B cell (primary cell): Measurements from ENCODE around the gene TNFRSF1A.

Experiments used
- EZH2 ChIP-seq: IDR thresholded peaks from 2 replicates; pipeline ENCODE4 v1.6.1; 2012; ENCODE audit warnings: borderline replicate concordance, low read depth, mild to moderate bottlenecking, moderate library complexity, low read length; ENCODE audit not compliant: insufficient read depth, poor library complexity, severe bottlenecking
- TF ChIP-seq, protein P1 (sequence below): fragments of 200-600 bp; IDR thresholded peaks from one replicate; pipeline ENCODE4 v1.8.0; 2022; ENCODE audit warnings: antibody characterized with exemption, mild to moderate bottlenecking

DNA sequence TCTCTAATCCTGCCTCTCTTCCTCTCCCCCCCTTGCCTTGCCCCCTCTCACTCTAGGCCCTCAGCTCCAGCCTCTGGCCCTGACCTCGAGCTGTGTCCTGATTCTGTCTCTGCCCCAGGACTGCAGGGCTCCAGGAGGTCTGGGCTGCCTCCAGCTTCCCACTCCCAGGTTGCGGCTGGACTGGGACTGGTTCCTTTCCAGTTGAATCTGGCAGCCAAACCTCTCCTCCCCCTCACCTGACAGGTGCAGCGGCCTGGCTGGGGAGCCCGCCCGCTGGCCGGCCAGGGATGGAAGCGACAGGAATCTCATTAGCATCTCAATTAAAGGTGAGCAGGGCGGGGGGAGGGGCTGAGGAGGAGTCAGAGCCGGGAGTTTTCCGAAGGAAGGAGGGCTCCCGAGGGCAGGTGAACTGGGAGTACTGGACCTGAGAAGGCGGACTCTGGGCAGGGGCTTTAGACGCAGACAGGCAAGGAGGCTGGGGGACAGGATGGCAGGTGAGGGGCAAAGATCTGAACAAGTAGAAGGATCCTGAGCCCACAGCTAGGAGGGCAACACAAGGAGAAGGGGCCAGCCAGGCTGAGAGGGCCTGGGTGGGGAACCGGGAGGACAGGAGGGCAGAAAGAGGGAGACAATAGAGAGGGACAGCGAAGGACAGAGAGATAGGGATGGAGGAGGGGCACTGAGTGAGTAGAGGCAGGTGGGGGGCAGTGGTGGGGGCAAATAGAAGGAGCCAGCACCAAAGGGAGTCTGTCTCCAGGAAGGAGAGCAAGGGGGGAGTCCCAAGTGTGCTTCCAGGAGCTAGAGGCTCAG, 33.6 kb upstream of the TNFRSF1A start, which contains the start of gene SCNN1A:
- TF ChIP-seq, protein P1, sequence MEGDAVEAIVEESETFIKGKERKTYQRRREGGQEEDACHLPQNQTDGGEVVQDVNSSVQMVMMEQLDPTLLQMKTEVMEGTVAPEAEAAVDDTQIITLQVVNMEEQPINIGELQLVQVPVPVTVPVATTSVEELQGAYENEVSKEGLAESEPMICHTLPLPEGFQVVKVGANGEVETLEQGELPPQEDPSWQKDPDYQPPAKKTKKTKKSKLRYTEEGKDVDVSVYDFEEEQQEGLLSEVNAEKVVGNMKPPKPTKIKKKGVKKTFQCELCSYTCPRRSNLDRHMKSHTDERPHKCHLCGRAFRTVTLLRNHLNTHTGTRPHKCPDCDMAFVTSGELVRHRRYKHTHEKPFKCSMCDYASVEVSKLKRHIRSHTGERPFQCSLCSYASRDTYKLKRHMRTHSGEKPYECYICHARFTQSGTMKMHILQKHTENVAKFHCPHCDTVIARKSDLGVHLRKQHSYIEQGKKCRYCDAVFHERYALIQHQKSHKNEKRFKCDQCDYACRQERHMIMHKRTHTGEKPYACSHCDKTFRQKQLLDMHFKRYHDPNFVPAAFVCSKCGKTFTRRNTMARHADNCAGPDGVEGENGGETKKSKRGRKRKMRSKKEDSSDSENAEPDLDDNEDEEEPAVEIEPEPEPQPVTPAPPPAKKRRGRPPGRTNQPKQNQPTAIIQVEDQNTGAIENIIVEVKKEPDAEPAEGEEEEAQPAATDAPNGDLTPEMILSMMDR = no peak
- TF ChIP-seq EZH2 = no peak
